Keratinocyte (primary cell): ENCODE data around the gene TRA2B. TPM values are rescaled to one million over a fixed set of nuclear protein-coding genes. Genes with fewer than 3 reads are reported as not detected.

ENCODE experiments used
- DNase-seq: peaks from one replicate; pipeline ENCODE4 v3.0.0-alpha.2; 2011; ENCODE audit warnings: low read depth, missing footprints, low spot score
- FAIRE-seq: peaks from 2 replicates; lab custom pipeline; 2011; peaks lifted over from hg19 to GRCh38; lab: Jason Lieb, UNC
- H2AFZ ChIP-seq: 2 replicates; pipeline ENCODE4 v1.6.0; 2012; ENCODE audit warnings: low read length, control low read depth, inconsistent platforms; ENCODE audit not compliant: control insufficient read depth
- H3K27ac ChIP-seq: 2 replicates; pipeline ENCODE4 v1.5.1; 2011; ENCODE audit warnings: low read length; ENCODE audit not compliant: control insufficient read depth, insufficient read depth
- H3K27me3 ChIP-seq: 3 replicates; pipeline ENCODE4 v1.6.0; 2011; ENCODE audit warnings: low read length; ENCODE audit not compliant: control insufficient read depth, insufficient read depth; ENCODE audit errors: extremely low read depth
- H3K36me3 ChIP-seq, 2 experiments: 2 replicates in 1 of 2; 3 replicates in 1 of 2; pipeline ENCODE4 v1.5.1; 2011; ENCODE audit warnings: low read length in 2 of 2, mild to moderate bottlenecking in 1 of 2; ENCODE audit not compliant: control insufficient read depth in 2 of 2, insufficient read depth in 2 of 2; ENCODE audit errors: extremely low read depth in 1 of 2
- H3K4me1 ChIP-seq: 3 replicates; pipeline ENCODE4 v1.5.1; 2011; ENCODE audit warnings: low read length; ENCODE audit not compliant: control insufficient read depth, insufficient read depth; ENCODE audit errors: extremely low read depth
- H3K4me2 ChIP-seq: 3 replicates; pipeline ENCODE4 v1.6.0; 2011; ENCODE audit warnings: low read depth, low read length; ENCODE audit not compliant: control insufficient read depth, insufficient read depth; ENCODE audit errors: extremely low read depth
- H3K4me3 ChIP-seq, 3 experiments: fragments of 200-600 bp in 1 of 3; sonication (generic) in 1 of 3; 2 replicates in 2 of 3; 3 replicates in 1 of 3; pipeline ENCODE4 v1.5.1; 2011 to 2016; ENCODE audit warnings: low read length in 3 of 3, mild to moderate bottlenecking in 3 of 3, control low read depth in 2 of 3, inconsistent platforms in 1 of 3, low read depth in 1 of 3, mixed read lengths in 1 of 3, mixed run types in 1 of 3, moderate library complexity in 1 of 3; ENCODE audit not compliant: control insufficient read depth in 2 of 3, insufficient read depth in 2 of 3; ENCODE audit errors: extremely low read depth in 1 of 3
- H3K79me2 ChIP-seq: 2 replicates; pipeline ENCODE4 v1.6.0; 2012; ENCODE audit warnings: low read length; ENCODE audit not compliant: control insufficient read depth, insufficient read depth
- H3K9ac ChIP-seq: 3 replicates; pipeline ENCODE4 v1.6.0; 2011; ENCODE audit warnings: low read length; ENCODE audit not compliant: control insufficient read depth, insufficient read depth; ENCODE audit errors: extremely low read depth
- H3K9me1 ChIP-seq: 3 replicates; pipeline ENCODE4 v1.6.0; 2011; ENCODE audit warnings: low read length; ENCODE audit not compliant: control insufficient read depth, insufficient read depth; ENCODE audit errors: extremely low read depth
- H3K9me3 ChIP-seq: 2 replicates; pipeline ENCODE4 v1.5.1; 2012; ENCODE audit warnings: low read depth, low read length; ENCODE audit not compliant: control insufficient read depth
- H4K20me1 ChIP-seq: 3 replicates; pipeline ENCODE4 v1.6.0; 2011; ENCODE audit warnings: low read length; ENCODE audit not compliant: control insufficient read depth, insufficient read depth; ENCODE audit errors: extremely low read depth
- EZH2 ChIP-seq: IDR thresholded peaks from one replicate; pipeline ENCODE4 v1.6.1; 2012; ENCODE audit warnings: inconsistent platforms, mild to moderate bottlenecking, low read length, moderate library complexity
- dilution Hi-C: fragments of 300-500 bp; cut with MboI; formaldehyde crosslinking; loops from one replicate; pipeline ENCODE4 v1.7.0; 2020; ENCODE audit warnings: low sequenced_read_pairs; ENCODE audit not compliant: extremely low pct_ligation_motif_present
- polyA plus RNA-seq, 5 experiments: library from polyadenylated mRNA; depleted of rRNA in 3 of 5; stranded (reverse) in 3 of 5; stranded (forward) in 1 of 5; unstranded in 1 of 5; fragments of >200 nt; gene quantifications; 1 replicate in 1 of 5; 2 replicates in 3 of 5; 3 replicates in 1 of 5; pipeline versions ENCODE4 v1.2.1 to v1.2.3, GENCODE V29; 2011 to 2012; ENCODE audit warnings: missing spikeins in 2 of 5, low read depth in 1 of 5, low replicate concordance in 1 of 5
- TF ChIP-seq, protein P1 (sequence below), 3 experiments: IDR thresholded peaks in 1 of 3; conservative IDR thresholded peaks in 1 of 3; optimal IDR thresholded peaks in 1 of 3; 2 replicates in 2 of 3; 3 replicates in 1 of 3; pipeline versions ENCODE3 to v1.5.1; 2011; ENCODE audit warnings: low read length in 3 of 3, mild to moderate bottlenecking in 3 of 3, moderate library complexity in 2 of 3, control low read depth in 1 of 3, inconsistent platforms in 1 of 3; ENCODE audit not compliant: insufficient read depth in 2 of 3; ENCODE audit errors: extremely low read depth in 1 of 3

Gene TRA2B
- polyA plus RNA-seq, 1 donor (not counting 4 experiments of a cell fraction or from before 2014, with no cell fraction given), result 195 TPM

GRCh38 chr3:185867650-185868049 lies 70.2 kb downstream of the TRA2B start:
- Histone ChIP-seq H3K36me3 (no peaks in the 10 kb centered on the region), H3K4me1 (no peaks in the 10 kb centered on the region), H3K27ac (no peak overlapping the region), H3K9ac (no peak overlapping the region), H3K4me3 (no peak overlapping the region), H3K9me1 (no peaks in the 10 kb centered on the region), H4K20me1 (no peaks in the 10 kb centered on the region), H3K4me2 (no peak overlapping the region), H3K27me3 (no peaks in the 10 kb centered on the region), H2AFZ (no peak overlapping the region), H3K9me3 (no peaks in the 10 kb centered on the region), H3K79me2 (no peaks in the 10 kb centered on the region)
- TF ChIP-seq, protein P1, sequence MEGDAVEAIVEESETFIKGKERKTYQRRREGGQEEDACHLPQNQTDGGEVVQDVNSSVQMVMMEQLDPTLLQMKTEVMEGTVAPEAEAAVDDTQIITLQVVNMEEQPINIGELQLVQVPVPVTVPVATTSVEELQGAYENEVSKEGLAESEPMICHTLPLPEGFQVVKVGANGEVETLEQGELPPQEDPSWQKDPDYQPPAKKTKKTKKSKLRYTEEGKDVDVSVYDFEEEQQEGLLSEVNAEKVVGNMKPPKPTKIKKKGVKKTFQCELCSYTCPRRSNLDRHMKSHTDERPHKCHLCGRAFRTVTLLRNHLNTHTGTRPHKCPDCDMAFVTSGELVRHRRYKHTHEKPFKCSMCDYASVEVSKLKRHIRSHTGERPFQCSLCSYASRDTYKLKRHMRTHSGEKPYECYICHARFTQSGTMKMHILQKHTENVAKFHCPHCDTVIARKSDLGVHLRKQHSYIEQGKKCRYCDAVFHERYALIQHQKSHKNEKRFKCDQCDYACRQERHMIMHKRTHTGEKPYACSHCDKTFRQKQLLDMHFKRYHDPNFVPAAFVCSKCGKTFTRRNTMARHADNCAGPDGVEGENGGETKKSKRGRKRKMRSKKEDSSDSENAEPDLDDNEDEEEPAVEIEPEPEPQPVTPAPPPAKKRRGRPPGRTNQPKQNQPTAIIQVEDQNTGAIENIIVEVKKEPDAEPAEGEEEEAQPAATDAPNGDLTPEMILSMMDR (optimal IDR thresholded peaks at IDR 0.05 in 1 of 3, IDR thresholded peaks at IDR 0.05 in 1 of 3, conservative IDR thresholded peaks at IDR 0.05 in 1 of 3; ENCODE audit: extremely low read depth in 1 of 3, insufficient read depth in 2 of 3, low read length in 3 of 3), result no peak
- no peak for TF ChIP-seq EZH2
- dilution Hi-C loops, result no loop called here
- DNase-seq, result no peak
- no peak for FAIRE-seq

- Histone ChIP-seq H2AFZ (no peak overlapping the region), H3K36me3 (no peaks in the 10 kb centered on the region), H3K4me1 (no peaks in the 10 kb centered on the region), H3K27ac (no peak overlapping the region), H3K9ac (no peak overlapping the region), H3K4me2 (no peak overlapping the region), H3K27me3 (no peaks in the 10 kb centered on the region), H3K79me2 (no peaks in the 10 kb centered on the region), H4K20me1 (no peaks in the 10 kb centered on the region), H3K9me1 (no peaks in the 10 kb centered on the region), H3K9me3 (no peaks in the 10 kb centered on the region), H3K4me3 (no peak overlapping the region)
- DNase-seq, result no peak
- FAIRE-seq, result no peak
- TF ChIP-seq, protein P1 (optimal IDR thresholded peaks at IDR 0.05 in 1 of 3, IDR thresholded peaks at IDR 0.05 in 1 of 3, conservative IDR thresholded peaks at IDR 0.05 in 1 of 3; ENCODE audit: extremely low read depth in 1 of 3, insufficient read depth in 2 of 3, low read length in 3 of 3), result no peak
- TF ChIP-seq EZH2, result no peak
- dilution Hi-C loops, result no loop called here
Measured at GRCh38 chr3:185866995-185867394, 70.8 kb downstream of the TRA2B start.
